SK-N-SH (cell line): ENCODE results near the gene SLC30A3.

Experiments used
- EP300 ChIP-seq, 2 experiments: IDR thresholded peaks; 2 replicates each; pipeline versions ENCODE4 v1.4.0 to v1.6.1; 2012; ENCODE audit warnings: borderline replicate concordance in 1 of 2, low read depth in 1 of 2, low read length in 1 of 2
- EZH2phosphoT487 ChIP-seq: fragments of 200-600 bp; sonication (generic); IDR thresholded peaks from 2 replicates; pipeline ENCODE4 v1.6.1; 2017; ENCODE audit warnings: low read depth, mixed run types, mild to moderate bottlenecking, antibody characterized with exemption, moderate library complexity, borderline replicate concordance
- MXI1 ChIP-seq: IDR thresholded peaks from 2 replicates; pipeline ENCODE4 v1.6.1; 2012; ENCODE audit warnings: mild to moderate bottlenecking, low read depth, low read length, improper control_type of control experiment
- NRF1 ChIP-seq: IDR thresholded peaks from 2 replicates; pipeline ENCODE4 v1.6.1; 2012; ENCODE audit warnings: low read depth, mild to moderate bottlenecking, low read length
- POLR2AphosphoS5 ChIP-seq: IDR thresholded peaks from 2 replicates; pipeline ENCODE4 v1.6.1; 2012; ENCODE audit warnings: low read depth, low read length
- RAD21 ChIP-seq: IDR thresholded peaks from 2 replicates; pipeline ENCODE4 v1.6.1; 2012; ENCODE audit warnings: mild to moderate bottlenecking, low read length
- RFX5 ChIP-seq: IDR thresholded peaks from 2 replicates; pipeline ENCODE4 v1.6.1; 2012; ENCODE audit warnings: mild to moderate bottlenecking, improper control_type of control experiment, low read length
- SIN3A ChIP-seq: IDR thresholded peaks from 2 replicates; pipeline ENCODE4 v1.6.1; 2012; ENCODE audit warnings: low read depth, mild to moderate bottlenecking, low read length, moderate library complexity, borderline replicate concordance
- TAF1 ChIP-seq: IDR thresholded peaks from 2 replicates; pipeline ENCODE4 v1.6.1; 2012; ENCODE audit warnings: low read depth, mild to moderate bottlenecking, low read length, moderate library complexity, borderline replicate concordance
- YY1 ChIP-seq: IDR thresholded peaks from 2 replicates; pipeline ENCODE4 v1.4.0; 2012; ENCODE audit warnings: low read depth, mild to moderate bottlenecking
- TF ChIP-seq, protein P1 (sequence below): fragments of 200-600 bp; sonication (generic); IDR thresholded peaks from 2 replicates; pipeline ENCODE4 v1.6.1; 2017; ENCODE audit warnings: antibody characterized with exemption, mild to moderate bottlenecking, moderate library complexity

- TF ChIP-seq, protein P1, sequence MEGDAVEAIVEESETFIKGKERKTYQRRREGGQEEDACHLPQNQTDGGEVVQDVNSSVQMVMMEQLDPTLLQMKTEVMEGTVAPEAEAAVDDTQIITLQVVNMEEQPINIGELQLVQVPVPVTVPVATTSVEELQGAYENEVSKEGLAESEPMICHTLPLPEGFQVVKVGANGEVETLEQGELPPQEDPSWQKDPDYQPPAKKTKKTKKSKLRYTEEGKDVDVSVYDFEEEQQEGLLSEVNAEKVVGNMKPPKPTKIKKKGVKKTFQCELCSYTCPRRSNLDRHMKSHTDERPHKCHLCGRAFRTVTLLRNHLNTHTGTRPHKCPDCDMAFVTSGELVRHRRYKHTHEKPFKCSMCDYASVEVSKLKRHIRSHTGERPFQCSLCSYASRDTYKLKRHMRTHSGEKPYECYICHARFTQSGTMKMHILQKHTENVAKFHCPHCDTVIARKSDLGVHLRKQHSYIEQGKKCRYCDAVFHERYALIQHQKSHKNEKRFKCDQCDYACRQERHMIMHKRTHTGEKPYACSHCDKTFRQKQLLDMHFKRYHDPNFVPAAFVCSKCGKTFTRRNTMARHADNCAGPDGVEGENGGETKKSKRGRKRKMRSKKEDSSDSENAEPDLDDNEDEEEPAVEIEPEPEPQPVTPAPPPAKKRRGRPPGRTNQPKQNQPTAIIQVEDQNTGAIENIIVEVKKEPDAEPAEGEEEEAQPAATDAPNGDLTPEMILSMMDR, result no peak
- TF ChIP-seq EZH2phosphoT487 (no peak), POLR2AphosphoS5 (no peak), MXI1 (no peak), TAF1 (no peak), YY1 (no peak), RAD21 (no peak), SIN3A (no peak), RFX5 (no peak), EP300 (IDR thresholded peaks at IDR 0.05; ENCODE audit: borderline replicate concordance in 1 of 2, low read depth in 1 of 2, low read length in 1 of 2) (no peak), NRF1 (no peak)
These were observed 19.2 kb upstream of the SLC30A3 start, which contains the start of gene TRIM54 for GRCh38 chr2:27281855-27282559.
